T-helper 1 cell treated with Interleukin-12 subunit alpha and Interleukin-12 subunit beta and Interleukin-4 antibody, amounts not matched to agents 30 μg/mL and 1 μg/mL, for 36 hours (primary cell): ENCODE measurements around the gene EGFL7.

ENCODE experiments used
- H3K27ac Mint-ChIP-seq: one replicate; pipeline ENCODE4 v1.8.0; 2021; ENCODE audit warnings: mild to moderate bottlenecking, mixed read lengths
- H3K27me3 Mint-ChIP-seq: one replicate; pipeline ENCODE4 v1.8.0; 2021; ENCODE audit warnings: low read depth, mixed read lengths
- H3K36me3 Mint-ChIP-seq: one replicate; pipeline ENCODE4 v1.8.0; 2021; ENCODE audit warnings: low read depth, mixed read lengths
- H3K4me1 Mint-ChIP-seq: one replicate; pipeline ENCODE4 v1.8.0; 2021; ENCODE audit warnings: low read depth, mixed read lengths
- H3K4me3 Mint-ChIP-seq: one replicate; pipeline ENCODE4 v1.8.0; 2021; ENCODE audit warnings: mild to moderate bottlenecking, moderate library complexity, mixed read lengths
- H3K9me3 Mint-ChIP-seq: one replicate; pipeline ENCODE4 v1.8.0; 2021; ENCODE audit warnings: mixed read lengths

EGFL7 gene

DNA sequence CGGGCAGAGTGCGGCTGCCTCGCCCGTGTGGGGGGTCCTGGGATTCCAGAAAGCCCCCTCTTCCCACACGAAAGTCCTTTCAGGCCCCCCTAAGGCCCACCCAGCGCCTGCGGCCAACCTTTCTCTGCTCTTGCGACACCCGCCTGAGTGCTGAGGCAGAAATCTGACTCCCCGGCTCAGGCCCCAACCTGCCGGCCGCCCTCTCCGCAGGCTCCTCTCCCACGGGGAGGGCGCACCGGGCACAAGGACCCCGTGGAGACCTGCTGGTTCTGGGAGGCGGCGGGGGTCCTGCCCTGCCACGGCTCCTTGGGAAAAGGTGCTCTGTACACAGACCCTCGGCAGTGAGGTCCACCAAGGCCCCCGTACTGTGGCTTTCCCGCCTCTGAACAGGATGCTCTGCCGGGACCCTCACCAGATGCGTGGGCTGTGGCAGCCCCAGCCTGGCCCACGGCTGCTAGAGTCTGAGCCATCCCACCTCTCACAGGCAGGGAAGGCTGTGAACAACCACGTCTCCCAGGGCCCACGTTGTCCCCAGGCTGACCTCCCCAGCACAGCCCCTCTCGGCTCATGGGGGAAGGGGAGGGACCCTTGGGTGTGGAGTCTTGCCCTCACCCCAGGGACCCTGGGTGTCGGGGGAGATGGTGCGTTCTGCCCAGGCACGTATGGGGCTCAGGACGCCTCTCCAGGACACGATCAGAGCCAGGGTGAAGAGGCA is 41.5 kb upstream of the EGFL7 start:
- no peak overlapping the region for H3K4me3 Mint-ChIP-seq
- no peak overlapping the region for H3K27ac Mint-ChIP-seq
- no peaks in the 10 kb centered on the region for H3K9me3 Mint-ChIP-seq
- no peaks in the 10 kb centered on the region for H3K27me3 Mint-ChIP-seq
- no peaks in the 10 kb centered on the region for H3K4me1 Mint-ChIP-seq
- no peaks in the 10 kb centered on the region for H3K36me3 Mint-ChIP-seq

GRCh38 chr9:136621734-136622093 is 41.0 kb upstream of the EGFL7 start:
- no peak overlapping the region for H3K4me3 Mint-ChIP-seq
- no peaks in the 10 kb centered on the region for H3K27me3 Mint-ChIP-seq
- H3K27ac Mint-ChIP-seq: no peak overlapping the region
- H3K9me3 Mint-ChIP-seq: no peaks in the 10 kb centered on the region
- H3K4me1 Mint-ChIP-seq: no peaks in the 10 kb centered on the region
- H3K36me3 Mint-ChIP-seq: no peaks in the 10 kb centered on the region

GRCh38 chr9:136622538-136622948 is 40.2 kb upstream of the EGFL7 start:
- Mint-ChIP-seq H3K9me3 (no peaks in the 10 kb centered on the region), H3K4me1 (no peaks in the 10 kb centered on the region), H3K27me3 (no peaks in the 10 kb centered on the region), H3K4me3 (no peak overlapping the region), H3K27ac (no peak overlapping the region), H3K36me3 (no peaks in the 10 kb centered on the region)

DNA sequence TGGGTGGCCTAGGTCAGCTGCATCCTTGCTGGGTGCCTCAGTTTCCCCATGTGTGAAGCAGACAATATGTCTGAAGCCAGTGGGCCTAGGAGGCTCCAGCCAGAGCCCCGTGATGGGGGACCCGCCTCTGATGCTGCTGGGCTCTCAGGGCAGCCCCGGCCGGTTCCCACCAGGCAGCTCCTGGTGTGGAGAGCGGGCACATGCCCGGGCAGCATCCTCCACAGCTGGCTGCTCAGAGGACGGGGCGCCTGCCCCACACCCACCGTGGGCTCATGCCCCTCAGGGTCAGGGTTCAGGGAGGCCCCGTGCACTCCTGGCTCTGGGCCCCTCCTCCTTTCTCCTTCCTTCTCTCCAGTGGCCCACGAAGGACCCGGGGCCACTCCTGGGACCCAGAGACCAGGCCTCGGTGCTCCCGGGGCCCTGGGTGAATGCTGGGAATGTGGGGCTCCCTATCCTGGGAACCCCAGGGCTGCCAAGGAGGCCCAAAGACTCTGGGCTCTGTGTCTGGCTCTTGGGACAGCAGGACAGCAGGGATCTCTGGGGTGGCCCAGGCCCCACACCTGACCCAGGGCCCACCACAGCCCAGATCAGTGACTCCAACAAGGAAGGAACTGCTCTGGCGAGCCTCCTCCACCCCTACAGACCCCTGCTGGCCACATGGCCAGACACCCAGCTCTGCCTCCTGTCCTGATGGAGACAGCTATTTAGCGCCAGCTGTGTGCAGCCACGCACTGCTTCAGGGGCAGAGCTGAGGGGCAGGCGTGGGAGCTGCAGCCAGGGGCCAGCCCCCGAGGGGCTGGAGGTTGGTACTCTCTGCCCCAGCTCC is 39.5 kb upstream of the EGFL7 start:
- Mint-ChIP-seq H3K9me3 (no peaks in the 10 kb centered on the region), H3K4me3 (no peak overlapping the region), H3K36me3 (no peaks in the 10 kb centered on the region), H3K27ac (no peak overlapping the region), H3K27me3 (peaks cover 3% of the 10 kb centered on the region), H3K4me1 (no peaks in the 10 kb centered on the region)

DNA sequence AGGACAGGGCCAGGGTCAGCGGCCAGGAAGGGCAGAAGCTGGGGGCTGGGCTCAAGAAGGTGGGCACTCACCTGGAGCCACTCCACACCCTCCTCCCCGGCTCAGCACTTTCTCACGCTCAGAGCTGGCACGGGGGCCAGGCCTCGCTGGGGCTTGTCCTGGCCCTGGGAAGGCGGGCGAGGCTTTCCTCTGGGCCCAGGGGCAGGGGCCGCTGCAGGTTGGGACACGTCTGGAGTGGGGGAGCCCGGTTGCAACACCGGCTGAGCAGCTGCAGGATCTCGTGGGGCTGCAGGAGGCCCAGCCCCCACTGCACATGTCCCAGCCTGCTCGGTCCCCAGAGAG is 38.9 kb upstream of the EGFL7 start:
- Mint-ChIP-seq H3K4me1 (no peaks in the 10 kb centered on the region), H3K4me3 (no peak overlapping the region), H3K9me3 (no peaks in the 10 kb centered on the region), H3K27ac (no peak overlapping the region), H3K27me3 (peaks cover 3% of the 10 kb centered on the region), H3K36me3 (no peaks in the 10 kb centered on the region)

- Mint-ChIP-seq H3K4me3 (no peak overlapping the region), H3K9me3 (no peaks in the 10 kb centered on the region), H3K27ac (no peak overlapping the region), H3K27me3 (peaks cover 3% of the 10 kb centered on the region), H3K36me3 (no peaks in the 10 kb centered on the region), H3K4me1 (no peaks in the 10 kb centered on the region)
Observed at GRCh38 chr9:136624184-136624951, 38.3 kb upstream of the EGFL7 start.

DNA sequence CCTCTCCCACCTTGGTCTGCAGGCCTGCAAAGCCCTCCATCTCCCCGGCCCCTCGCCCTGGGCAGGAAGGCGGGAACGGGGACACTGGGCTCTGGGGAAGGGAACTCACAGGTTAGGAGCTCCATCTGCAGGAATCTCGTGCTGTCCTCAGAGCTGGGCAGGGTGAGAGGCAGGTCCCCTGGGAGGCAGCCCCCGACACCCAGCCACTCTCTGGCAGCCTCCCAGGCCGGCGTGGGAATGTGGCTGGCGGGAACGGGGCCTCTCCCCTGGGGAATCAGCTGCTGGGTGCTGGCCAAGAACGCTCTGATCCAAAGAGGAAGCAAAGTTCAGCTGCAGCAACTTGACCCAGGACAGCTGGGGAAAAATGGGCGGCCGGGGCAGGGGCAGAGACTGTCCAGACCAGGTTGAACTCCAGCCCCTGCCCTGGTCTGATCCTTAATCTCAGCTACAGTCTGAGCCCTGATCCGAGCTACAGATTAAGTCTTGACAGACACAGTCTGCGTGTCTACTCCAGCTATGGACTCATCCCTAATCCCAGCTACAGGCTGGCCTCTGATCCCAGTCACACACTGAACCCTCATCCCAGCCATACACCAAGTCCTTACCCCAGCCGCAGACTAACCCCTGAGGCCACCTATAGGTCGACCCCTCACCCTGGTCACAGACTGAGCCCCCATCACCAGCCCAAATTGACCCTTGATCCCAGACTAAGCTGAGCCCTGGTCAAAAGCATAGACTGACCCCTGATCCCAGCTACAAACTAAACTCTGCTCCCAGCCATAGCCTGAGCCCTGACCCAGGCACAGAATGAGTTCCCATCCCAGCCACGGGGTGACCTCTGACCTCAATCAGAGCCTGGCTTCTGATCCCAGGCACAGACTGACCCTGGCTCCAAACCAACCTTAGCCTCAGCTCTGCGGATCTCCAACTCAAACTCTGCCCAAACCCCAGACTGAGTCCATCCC is 37.3 kb upstream of the EGFL7 start:
- H3K4me1 Mint-ChIP-seq: peaks cover 3% of the 10 kb centered on the region
- H3K36me3 Mint-ChIP-seq: no peaks in the 10 kb centered on the region
- H3K27ac Mint-ChIP-seq: peak overlapping the region; percentile 23
- no peak overlapping the region for H3K4me3 Mint-ChIP-seq
- no peaks in the 10 kb centered on the region for H3K9me3 Mint-ChIP-seq
- H3K27me3 Mint-ChIP-seq: peaks cover 3% of the 10 kb centered on the region

GRCh38 chr9:136626066-136626725 is 36.5 kb upstream of the EGFL7 start:
- Mint-ChIP-seq H3K36me3 (no peaks in the 10 kb centered on the region), H3K4me3 (no peak overlapping the region), H3K4me1 (peaks cover 3% of the 10 kb centered on the region), H3K9me3 (no peaks in the 10 kb centered on the region), H3K27ac (no peak overlapping the region), H3K27me3 (peaks cover 3% of the 10 kb centered on the region)

GRCh38 chr9:136626740-136627642 is 35.7 kb upstream of the EGFL7 start:
- Mint-ChIP-seq H3K4me1 (peaks cover 3% of the 10 kb centered on the region), H3K27me3 (peaks cover 3% of the 10 kb centered on the region), H3K27ac (no peak overlapping the region), H3K36me3 (no peaks in the 10 kb centered on the region), H3K4me3 (no peak overlapping the region), H3K9me3 (no peaks in the 10 kb centered on the region)

DNA sequence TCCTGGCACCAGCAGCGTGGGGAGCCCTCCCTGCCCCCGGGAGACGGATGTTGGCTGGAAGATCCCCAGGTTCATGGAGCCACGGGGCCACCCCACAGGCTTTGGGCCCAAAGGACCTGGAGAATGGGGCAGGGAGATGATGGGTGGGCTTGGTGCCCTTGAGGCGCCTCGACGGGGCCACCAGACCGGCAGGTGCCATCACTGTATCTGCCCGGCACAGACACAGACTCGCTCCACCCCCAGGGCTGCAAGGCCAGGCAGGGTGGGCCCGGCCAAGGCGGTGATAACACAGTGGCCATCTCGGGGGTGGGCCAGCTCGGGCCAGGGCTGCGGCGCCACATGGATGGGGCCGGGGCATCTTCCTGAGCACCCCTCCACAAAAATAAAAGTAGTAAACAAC is 35.0 kb upstream of the EGFL7 start:
- no peaks in the 10 kb centered on the region for H3K36me3 Mint-ChIP-seq
- H3K27me3 Mint-ChIP-seq: peaks cover 3% of the 10 kb centered on the region
- no peak overlapping the region for H3K4me3 Mint-ChIP-seq
- H3K9me3 Mint-ChIP-seq: no peaks in the 10 kb centered on the region
- H3K27ac Mint-ChIP-seq: no peak overlapping the region
- H3K4me1 Mint-ChIP-seq: peaks cover 3% of the 10 kb centered on the region

- peaks cover 3% of the 10 kb centered on the region for H3K4me1 Mint-ChIP-seq
- peaks cover 3% of the 10 kb centered on the region for H3K27me3 Mint-ChIP-seq
- H3K4me3 Mint-ChIP-seq: no peak overlapping the region
- H3K9me3 Mint-ChIP-seq: no peaks in the 10 kb centered on the region
- no peaks in the 10 kb centered on the region for H3K36me3 Mint-ChIP-seq
- H3K27ac Mint-ChIP-seq: no peak overlapping the region
Observed at GRCh38 chr9:136628268-136628667, 34.4 kb upstream of the EGFL7 start.

GRCh38 chr9:136629001-136629878 is 33.5 kb upstream of the EGFL7 start:
- H3K4me3 Mint-ChIP-seq: no peak overlapping the region
- peaks cover 3% of the 10 kb centered on the region for H3K27me3 Mint-ChIP-seq
- peaks cover 3% of the 10 kb centered on the region for H3K4me1 Mint-ChIP-seq
- H3K36me3 Mint-ChIP-seq: no peaks in the 10 kb centered on the region
- H3K27ac Mint-ChIP-seq: no peak overlapping the region
- H3K9me3 Mint-ChIP-seq: no peaks in the 10 kb centered on the region
